ENCODE results near the gene SCNN1G. TPM values are rescaled to one million over a fixed set of nuclear protein-coding genes. Genes with fewer than 3 reads are reported as not detected.

SCNN1G gene
- total and polyA plus RNA-seq, 8 donors, result 3.0 to 20.4 (median 7.9) TPM

- no peak for DNase-seq
- no peak overlapping the region for H3K4me3 ChIP-seq
- H3K36me3 ChIP-seq, result no peaks in the 10 kb centered on the region
- no peaks in the 10 kb centered on the region for H3K27me3 ChIP-seq
- intact Hi-C loops (cut with DNase I; ENCODE audit: low total_unique reads), result no loop called here
- TF ChIP-seq POLR2A (IDR thresholded peaks at IDR 0.05) (no peak), EP300 (IDR thresholded peaks at IDR 0.05) (no peak), CTCF (IDR thresholded peaks at IDR 0.05) (no peak), POLR2AphosphoS5 (IDR thresholded peaks at IDR 0.05) (no peak)
- H3K9me3 ChIP-seq, result no peaks in the 10 kb centered on the region
- H3K27ac ChIP-seq, result no peak overlapping the region
- 92 to 100% (median 96%) methylated on average over 1 of the region's 1 CpG for WGBS, 5 donors
- peaks cover 0 to 9% (median 0%) of the 10 kb centered on the region in 4 donors for H3K4me1 ChIP-seq
Measured at GRCh38 chr16:23236983-23237382, 54.4 kb downstream of the SCNN1G start.

- peaks cover 0 to 9% (median 0%) of the 10 kb centered on the region in 4 donors for H3K4me1 ChIP-seq
- no peak overlapping the region for H3K4me3 ChIP-seq
- H3K36me3 ChIP-seq, result no peaks in the 10 kb centered on the region
- no peak for DNase-seq
- H3K9me3 ChIP-seq, result peaks cover 0 to 10% (median 3%) of the 10 kb centered on the region in 4 donors
- no peaks in the 10 kb centered on the region for H3K27me3 ChIP-seq
- WGBS, 5 donors, result 28 to 41% (median 37%) methylated on average over 1 of the region's 1 CpG
- intact Hi-C loops (cut with DNase I; ENCODE audit: low total_unique reads), result no loop called here
- peak overlapping the region in 1 of 5 donors; percentile 36 for H3K27ac ChIP-seq
- TF ChIP-seq CTCF (IDR thresholded peaks at IDR 0.05) (no peak), EP300 (IDR thresholded peaks at IDR 0.05) (no peak), POLR2AphosphoS5 (IDR thresholded peaks at IDR 0.05) (no peak), POLR2A (IDR thresholded peaks at IDR 0.05) (no peak)
Measured at GRCh38 chr16:23240994-23241393, 58.4 kb downstream of the SCNN1G start.

GRCh38 chr16:23244122-23244521 lies 61.6 kb downstream of the SCNN1G start:
- TF ChIP-seq POLR2A (IDR thresholded peaks at IDR 0.05) (no peak), EP300 (IDR thresholded peaks at IDR 0.05) (no peak), CTCF (IDR thresholded peaks at IDR 0.05) (no peak), POLR2AphosphoS5 (IDR thresholded peaks at IDR 0.05) (no peak)
- peaks cover 0 to 9% (median 0%) of the 10 kb centered on the region in 4 donors for H3K4me1 ChIP-seq
- H3K27me3 ChIP-seq, result no peaks in the 10 kb centered on the region
- no peak overlapping the region for H3K27ac ChIP-seq
- H3K36me3 ChIP-seq, result no peaks in the 10 kb centered on the region
- DNase-seq, result no peak
- intact Hi-C loops (cut with DNase I; ENCODE audit: low total_unique reads), result no loop called here
- no peak overlapping the region for H3K4me3 ChIP-seq
- H3K9me3 ChIP-seq, result peaks cover 0 to 10% (median 3%) of the 10 kb centered on the region in 4 donors

GRCh38 chr16:23245268-23245667 lies 62.7 kb downstream of the SCNN1G start:
- H3K36me3 ChIP-seq, result no peaks in the 10 kb centered on the region
- H3K27me3 ChIP-seq, result no peaks in the 10 kb centered on the region
- WGBS, 5 donors, result 59 to 76% (median 66%) methylated on average over 6 of the region's 6 CpGs
- TF ChIP-seq EP300 (IDR thresholded peaks at IDR 0.05) (no peak), CTCF (IDR thresholded peaks at IDR 0.05) (no peak), POLR2A (IDR thresholded peaks at IDR 0.05) (no peak), POLR2AphosphoS5 (IDR thresholded peaks at IDR 0.05) (no peak)
- no peak for DNase-seq
- no peak overlapping the region for H3K4me3 ChIP-seq
- peaks cover 0 to 10% (median 3%) of the 10 kb centered on the region in 4 donors for H3K9me3 ChIP-seq
- H3K4me1 ChIP-seq, result peaks cover 0 to 9% (median 0%) of the 10 kb centered on the region in 4 donors
- H3K27ac ChIP-seq, result no peak overlapping the region
- intact Hi-C loops (cut with DNase I; ENCODE audit: low total_unique reads), result no loop called here
